Adrenal gland (tissue), 5 donors: ENCODE results near the gene MAGEH1.

Experiments used
- CTCF ChIP-seq, 6 experiments: fragments of 450-650 bp in 4 of 6; fragments of 200-600 bp in 2 of 6; sonication (generic) in 1 of 6; IDR thresholded peaks; 1 replicate in 5 of 6; 2 replicates in 1 of 6; pipeline versions ENCODE4 v1.5.1 to v1.8.0; 2016 to 2021; ENCODE audit warnings: antibody characterized with exemption in 6 of 6, mild to moderate bottlenecking in 2 of 6, moderate library complexity in 1 of 6
- POLR2A ChIP-seq, 2 donors: fragments of 450-650 bp; IDR thresholded peaks; one replicate each; pipeline ENCODE4 v1.6.1; 2017; ENCODE audit warnings: antibody characterized with exemption in 2 of 2, mild to moderate bottlenecking in 2 of 2, moderate library complexity in 1 of 2
- donor health status: DM: no; HTN: no; CAD: no.

GRCh38 chrX:55452833-55453124, 852 bp downstream of the MAGEH1 start:
- TF ChIP-seq POLR2A (IDR thresholded peaks at IDR 0.05) = no peak
- TF ChIP-seq CTCF (IDR thresholded peaks at IDR 0.05) = no peak
